GM23338 (cell line): ENCODE measurements around the gene DNAL4. TPM values are rescaled to one million over a fixed set of nuclear protein-coding genes. Genes with fewer than 3 reads are reported as not detected.
A peak's percentile ranks its signal among the peaks of the same experiment; 100 is the strongest.

Experiments
- ATAC-seq: fragments of 200-7000 bp; cut with Tn5 transposase; 3 replicates; pipeline ENCODE4 v1.9.1; 2020
- DNase-seq: peaks from one replicate; pipeline ENCODE4 v3.0.0-alpha.2; 2015; ENCODE audit warnings: low spot score
- H2AFZ ChIP-seq: fragments of 200-600 bp; sonication (generic); 2 replicates; pipeline ENCODE4 v1.8.0; 2016; ENCODE audit warnings: antibody characterized with exemption, mild to moderate bottlenecking, moderate library complexity
- H3F3A ChIP-seq: fragments of 200-600 bp; sonication (generic); replicated peaks from 2 replicates; pipeline ENCODE4 v1.8.0; 2017; ENCODE audit warnings: antibody characterized with exemption, mixed run types, low read depth
- H3K27ac ChIP-seq: fragments of 200-600 bp; sonication (generic); 2 replicates; pipeline ENCODE4 v1.6.1; 2016; ENCODE audit warnings: low read depth
- H3K27me3 ChIP-seq: fragments of 200-600 bp; sonication (generic); 2 replicates; pipeline ENCODE4 v1.8.0; 2016; ENCODE audit warnings: mild to moderate bottlenecking, mixed run types, moderate library complexity; ENCODE audit not compliant: insufficient read depth
- H3K36me3 ChIP-seq: fragments of 200-600 bp; sonication (generic); 2 replicates; pipeline ENCODE4 v1.8.0; 2016; ENCODE audit warnings: mild to moderate bottlenecking; ENCODE audit not compliant: insufficient read depth
- H3K4me1 ChIP-seq: fragments of 200-600 bp; sonication (generic); 2 replicates; pipeline ENCODE4 v1.8.0; 2016; ENCODE audit warnings: mild to moderate bottlenecking, moderate library complexity; ENCODE audit not compliant: insufficient read depth
- H3K4me2 ChIP-seq: fragments of 200-600 bp; sonication (generic); 2 replicates; pipeline ENCODE4 v1.7.1; 2017; ENCODE audit warnings: mixed run types
- H3K4me3 ChIP-seq: fragments of 200-600 bp; sonication (generic); 2 replicates; pipeline ENCODE4 v1.6.1; 2016; ENCODE audit warnings: mixed run types
- H3K79me2 ChIP-seq: fragments of 200-600 bp; sonication (generic); replicated peaks from 2 replicates; pipeline ENCODE4 v1.8.0; 2017; ENCODE audit warnings: mild to moderate bottlenecking; ENCODE audit not compliant: insufficient read depth
- H3K9me2 ChIP-seq: fragments of 200-600 bp; sonication (generic); 2 replicates; pipeline ENCODE4 v1.8.0; 2017; ENCODE audit not compliant: insufficient read depth
- H4K20me1 ChIP-seq: fragments of 200-600 bp; sonication (generic); replicated peaks from 2 replicates; pipeline ENCODE4 v1.8.0; 2017; ENCODE audit warnings: mild to moderate bottlenecking; ENCODE audit not compliant: insufficient read depth
- H3K27ac Mint-ChIP-seq: 2 replicates; pipeline ENCODE4 v1.8.0; 2020; ENCODE audit warnings: inconsistent platforms, mild to moderate bottlenecking, moderate library complexity, mixed read lengths
- H3K27me3 Mint-ChIP-seq: 3 replicates; pipeline ENCODE4 v1.8.0; 2022; ENCODE audit warnings: low read depth, mild to moderate bottlenecking, moderate library complexity, mixed read lengths, inconsistent platforms; ENCODE audit not compliant: insufficient read depth, poor library complexity
- H3K36me3 Mint-ChIP-seq: 3 replicates; pipeline ENCODE4 v1.8.0; 2021; ENCODE audit warnings: low read depth, mild to moderate bottlenecking, inconsistent platforms, moderate library complexity, mixed read lengths
- H3K4me1 Mint-ChIP-seq: 3 replicates; pipeline ENCODE4 v1.8.0; 2020; ENCODE audit warnings: mild to moderate bottlenecking, inconsistent platforms, mixed read lengths
- H3K4me3 Mint-ChIP-seq: 3 replicates; pipeline ENCODE4 v1.8.0; 2021; ENCODE audit warnings: moderate library complexity, mild to moderate bottlenecking, inconsistent platforms, mixed read lengths
- H3K9me3 Mint-ChIP-seq: 3 replicates; pipeline ENCODE4 v1.8.0; 2020; ENCODE audit warnings: moderate library complexity, mild to moderate bottlenecking, inconsistent platforms, mixed read lengths
- ETS1 ChIP-seq: IDR thresholded peaks from 2 replicates; pipeline ENCODE4 v1.6.1; 2016; ENCODE audit warnings: antibody characterized with exemption
- ZNF462 ChIP-seq: fragments of 250-450 bp; sonication (Bioruptor Pico); IDR thresholded peaks from 2 replicates; pipeline ENCODE4 v1.5.0; 2020; ENCODE audit warnings: mild to moderate bottlenecking, moderate library complexity
- polyA plus RNA-seq: library from polyadenylated mRNA; unstranded; fragments of >200 nt; fragmentation: Nextera tagmentation; extraction: Ambion mirVana; gene quantifications from 2 replicates; pipeline ENCODE4 v1.2.1, GENCODE V29; 2016
- total RNA-seq: library from RNA; depleted of rRNA; stranded (reverse); fragments of >200 nt; shearing (Covaris generic); gene quantifications from 2 replicates; pipeline ENCODE4 v1.2.3, GENCODE V29; 2014
- TF ChIP-seq, protein P1 (sequence below), 2 experiments: fragments of 200-600 bp in 1 of 2; sonication (generic) in 1 of 2; conservative IDR thresholded peaks; 2 replicates each; pipeline versions ENCODE4 v1.5.1 to v1.6.1; 2016 to 2017; ENCODE audit warnings: antibody characterized with exemption in 2 of 2, low read depth in 2 of 2, mild to moderate bottlenecking in 2 of 2, moderate library complexity in 1 of 2

Gene DNAL4
- total and polyA plus RNA-seq, 2 experiments from 2014 or later = 9.3 to 10.0 TPM

- no peak overlapping the region for H3K4me3 Mint-ChIP-seq
- H3K4me1 Mint-ChIP-seq = no peaks in the 10 kb centered on the region; the same call in 1 of the 3 replicates
- Histone ChIP-seq H3K4me3 (no peak overlapping the region), H2AFZ (no peak overlapping the region), H3K79me2 (no peaks in the 10 kb centered on the region), H3K9me2 (no peaks in the 10 kb centered on the region), H4K20me1 (peaks cover 4% of the 10 kb centered on the region; the same call in 1 of the 2 replicates), H3F3A (no peaks in the 10 kb centered on the region), H3K27me3 (no peaks in the 10 kb centered on the region), H3K36me3 (no peaks in the 10 kb centered on the region), H3K4me2 (no peak overlapping the region), H3K4me1 (no peaks in the 10 kb centered on the region), H3K27ac (no peak overlapping the region)
- DNase-seq (no peak), ATAC-seq (peak; percentile 22)
- no peak overlapping the region for H3K27ac Mint-ChIP-seq
- H3K27me3 Mint-ChIP-seq = peaks cover 16% of the 10 kb centered on the region
- TF ChIP-seq ETS1 (no peak), ZNF462 (CRISPR knock-in tag) (no peak)
- TF ChIP-seq, protein P1, sequence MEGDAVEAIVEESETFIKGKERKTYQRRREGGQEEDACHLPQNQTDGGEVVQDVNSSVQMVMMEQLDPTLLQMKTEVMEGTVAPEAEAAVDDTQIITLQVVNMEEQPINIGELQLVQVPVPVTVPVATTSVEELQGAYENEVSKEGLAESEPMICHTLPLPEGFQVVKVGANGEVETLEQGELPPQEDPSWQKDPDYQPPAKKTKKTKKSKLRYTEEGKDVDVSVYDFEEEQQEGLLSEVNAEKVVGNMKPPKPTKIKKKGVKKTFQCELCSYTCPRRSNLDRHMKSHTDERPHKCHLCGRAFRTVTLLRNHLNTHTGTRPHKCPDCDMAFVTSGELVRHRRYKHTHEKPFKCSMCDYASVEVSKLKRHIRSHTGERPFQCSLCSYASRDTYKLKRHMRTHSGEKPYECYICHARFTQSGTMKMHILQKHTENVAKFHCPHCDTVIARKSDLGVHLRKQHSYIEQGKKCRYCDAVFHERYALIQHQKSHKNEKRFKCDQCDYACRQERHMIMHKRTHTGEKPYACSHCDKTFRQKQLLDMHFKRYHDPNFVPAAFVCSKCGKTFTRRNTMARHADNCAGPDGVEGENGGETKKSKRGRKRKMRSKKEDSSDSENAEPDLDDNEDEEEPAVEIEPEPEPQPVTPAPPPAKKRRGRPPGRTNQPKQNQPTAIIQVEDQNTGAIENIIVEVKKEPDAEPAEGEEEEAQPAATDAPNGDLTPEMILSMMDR (conservative IDR thresholded peaks at IDR 0.05; ENCODE audit: low read depth in 2 of 2) = peak in 1 of 2 experiments; percentile 57; a peak in 2 of 4 replicates
- no peaks in the 10 kb centered on the region; the same call in 2 of the 3 replicates for H3K9me3 Mint-ChIP-seq
- peaks cover 31% of the 10 kb centered on the region; the same call in 2 of the 3 replicates for H3K36me3 Mint-ChIP-seq
These were observed 53.2 kb downstream of the DNAL4 start for GRCh38 chr22:38740754-38741153.
